CD4-positive, alpha-beta T cell treated with Interleukin-2 at 100 ng/mL for 4 hours (primary cell): Measurements from ENCODE around the gene RERE.

Source experiments
- DNase-seq: peaks from one replicate; pipeline ENCODE4 v3.0.0-alpha.2; 2020; ENCODE audit warnings: low spot score

Gene RERE

GRCh38 chr1:8423692-8424538 is 393.5 kb downstream of the RERE start:
- DNase-seq: peak; percentile 57

GRCh38 chr1:8423269-8423691 is 394.2 kb downstream of the RERE start:
- peak; percentile 22 for DNase-seq

- no peak for DNase-seq
Observed at GRCh38 chr1:8422510-8423268, 394.8 kb downstream of the RERE start.

GRCh38 chr1:8421721-8422120 is 395.7 kb downstream of the RERE start:
- no peak for DNase-seq

GRCh38 chr1:8420318-8420717 is 397.1 kb downstream of the RERE start:
- DNase-seq: no peak

- no peak for DNase-seq
Observed at GRCh38 chr1:8419861-8420260, 397.6 kb downstream of the RERE start.

GRCh38 chr1:8419172-8419571 is 398.3 kb downstream of the RERE start:
- no peak for DNase-seq

GRCh38 chr1:8418301-8418700 is 399.1 kb downstream of the RERE start:
- DNase-seq: no peak

GRCh38 chr1:8417625-8418024 is 399.8 kb downstream of the RERE start:
- DNase-seq: no peak

GRCh38 chr1:8416881-8417280 is 400.6 kb downstream of the RERE start:
- no peak for DNase-seq

GRCh38 chr1:8415526-8416278 is 401.7 kb downstream of the RERE start:
- DNase-seq: no peak

GRCh38 chr1:8412183-8412831 is 405.1 kb downstream of the RERE start:
- no peak for DNase-seq

GRCh38 chr1:8411803-8412182 is 405.6 kb downstream of the RERE start:
- no peak for DNase-seq

GRCh38 chr1:8410791-8411190 is 406.6 kb downstream of the RERE start:
- DNase-seq: no peak

GRCh38 chr1:8409606-8410005 is 407.8 kb downstream of the RERE start:
- DNase-seq: no peak

- DNase-seq: peak; percentile 49
Observed at GRCh38 chr1:8409106-8409505, 408.3 kb downstream of the RERE start.

GRCh38 chr1:8408151-8408839 is 409.1 kb downstream of the RERE start:
- no peak for DNase-seq

- peak; percentile 47 for DNase-seq
Observed at GRCh38 chr1:8407652-8408051, 409.8 kb downstream of the RERE start.

GRCh38 chr1:8406960-8407359 is 410.5 kb downstream of the RERE start:
- DNase-seq: no peak

GRCh38 chr1:8406011-8406410 is 411.4 kb downstream of the RERE start:
- no peak for DNase-seq
